Right forelimb (tissue), 1 donor: ENCODE results near the gene ZBTB32.
"Not testable (repeated sequence)": the region's sequence is repeated elsewhere in the genome, so short reads cannot be mapped to it uniquely, and the experiment has no call there.

ENCODE experiments used
- DNase-seq: peaks from one replicate; pipeline ENCODE4 v3.0.0-alpha.2; 2018

ZBTB32 gene

DNA sequence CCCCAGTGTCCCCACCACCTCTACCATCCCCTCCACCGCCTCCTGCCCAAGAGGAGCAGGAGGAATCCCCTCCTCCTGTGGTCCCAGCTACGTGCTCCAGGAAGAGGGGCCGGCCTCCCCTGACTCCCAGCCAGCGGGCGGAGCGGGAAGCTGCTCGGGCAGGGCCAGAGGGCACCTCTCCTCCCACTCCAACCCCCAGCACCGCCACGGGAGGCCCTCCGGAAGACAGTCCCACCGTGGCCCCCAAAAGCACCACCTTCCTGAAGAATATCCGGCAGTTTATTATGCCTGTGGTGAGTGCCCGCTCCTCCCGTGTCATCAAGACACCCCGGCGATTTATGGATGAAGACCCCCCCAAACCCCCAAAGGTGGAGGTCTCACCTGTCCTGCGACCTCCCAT is 16.3 kb downstream of the ZBTB32 start:
- DNase-seq, result no peak

DNA sequence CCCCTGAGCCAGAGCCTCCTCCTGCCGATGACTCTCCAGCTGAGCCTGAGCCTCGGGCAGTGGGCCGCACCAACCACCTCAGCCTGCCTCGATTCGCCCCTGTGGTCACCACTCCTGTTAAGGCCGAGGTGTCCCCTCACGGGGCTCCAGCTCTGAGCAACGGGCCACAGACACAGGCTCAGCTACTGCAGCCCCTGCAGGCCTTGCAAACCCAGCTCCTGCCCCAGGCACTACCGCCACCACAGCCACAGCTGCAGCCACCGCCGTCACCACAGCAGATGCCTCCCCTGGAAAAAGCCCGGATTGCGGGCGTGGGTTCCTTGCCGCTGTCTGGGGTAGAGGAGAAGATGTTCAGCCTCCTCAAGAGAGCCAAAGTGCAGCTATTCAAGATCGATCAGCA is 17.0 kb downstream of the ZBTB32 start:
- DNase-seq, result no peak

DNA sequence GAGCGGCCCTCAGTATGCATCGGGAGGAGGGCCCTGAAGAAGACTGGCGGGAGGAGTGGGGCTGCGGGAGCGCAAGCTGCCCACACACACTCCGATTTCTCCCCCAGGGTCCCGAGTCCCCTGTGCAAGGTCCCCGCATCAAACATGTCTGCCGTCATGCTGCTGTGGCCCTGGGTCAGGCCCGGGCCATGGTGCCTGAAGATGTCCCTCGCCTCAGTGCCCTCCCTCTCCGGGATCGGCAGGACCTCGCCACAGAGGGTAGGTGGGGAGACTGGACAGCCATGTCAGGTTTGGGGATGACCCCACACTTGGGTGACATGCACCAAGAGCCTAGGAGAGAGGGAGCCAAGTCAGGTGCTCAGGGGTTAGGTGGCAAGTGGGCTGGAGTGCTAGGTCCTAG is 18.1 kb downstream of the ZBTB32 start:
- no peak for DNase-seq

DNA sequence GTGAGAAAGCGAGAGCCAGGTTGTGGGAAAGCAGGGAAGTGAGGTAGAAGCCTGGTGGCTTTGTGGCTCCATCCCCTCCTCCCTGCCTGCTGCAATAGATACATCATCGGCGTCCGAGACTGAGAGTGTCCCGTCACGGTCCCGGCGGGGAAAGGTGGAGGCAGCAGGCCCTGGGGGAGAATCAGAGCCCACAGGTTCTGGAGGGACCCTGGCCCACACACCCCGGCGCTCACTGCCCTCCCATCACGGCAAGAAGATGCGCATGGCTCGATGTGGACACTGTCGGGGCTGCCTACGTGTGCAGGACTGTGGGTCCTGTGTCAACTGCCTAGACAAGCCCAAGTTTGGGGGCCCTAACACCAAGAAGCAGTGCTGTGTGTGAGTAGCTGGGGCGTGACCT is 18.5 kb downstream of the ZBTB32 start:
- DNase-seq, result no peak

DNA sequence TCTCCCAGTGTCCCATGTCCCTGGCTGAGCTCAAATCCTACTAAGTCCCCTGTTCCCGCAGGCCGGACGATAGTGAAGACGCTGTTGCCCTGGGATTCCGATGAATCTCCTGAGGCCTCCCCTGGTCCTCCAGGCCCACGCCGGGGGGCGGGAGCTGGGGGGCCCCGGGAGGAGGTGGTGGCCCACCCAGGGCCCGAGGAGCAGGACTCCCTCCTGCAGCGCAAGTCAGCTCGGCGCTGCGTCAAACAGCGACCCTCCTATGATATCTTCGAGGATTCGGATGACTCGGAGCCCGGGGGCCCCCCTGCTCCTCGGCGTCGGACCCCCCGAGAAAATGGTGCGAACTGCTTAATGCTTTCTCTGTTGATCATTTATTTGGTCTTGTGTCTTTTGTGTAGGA is 19.3 kb downstream of the ZBTB32 start:
- no peak for DNase-seq

DNA sequence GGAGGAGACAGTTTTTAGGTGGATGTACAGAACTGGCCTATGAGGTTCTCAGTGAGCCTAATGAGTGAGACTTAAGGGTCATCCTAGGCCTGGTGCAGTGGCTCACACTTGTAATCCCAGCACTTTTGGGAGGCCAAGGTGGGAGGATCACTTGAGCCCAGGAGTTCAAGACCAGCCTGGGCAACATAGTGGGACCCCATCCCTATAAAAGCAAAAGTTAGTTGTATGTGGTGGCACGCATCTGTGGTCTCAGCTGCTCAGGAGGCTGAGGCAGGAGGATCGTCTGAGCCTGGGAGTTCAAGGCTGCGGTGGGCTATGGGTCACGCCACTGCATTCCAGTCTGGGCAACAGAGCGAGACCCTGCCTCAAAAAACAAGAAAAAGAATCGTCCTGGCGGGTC is 19.8 kb downstream of the ZBTB32 start:
- DNase-seq, result not testable (repeated sequence)

DNA sequence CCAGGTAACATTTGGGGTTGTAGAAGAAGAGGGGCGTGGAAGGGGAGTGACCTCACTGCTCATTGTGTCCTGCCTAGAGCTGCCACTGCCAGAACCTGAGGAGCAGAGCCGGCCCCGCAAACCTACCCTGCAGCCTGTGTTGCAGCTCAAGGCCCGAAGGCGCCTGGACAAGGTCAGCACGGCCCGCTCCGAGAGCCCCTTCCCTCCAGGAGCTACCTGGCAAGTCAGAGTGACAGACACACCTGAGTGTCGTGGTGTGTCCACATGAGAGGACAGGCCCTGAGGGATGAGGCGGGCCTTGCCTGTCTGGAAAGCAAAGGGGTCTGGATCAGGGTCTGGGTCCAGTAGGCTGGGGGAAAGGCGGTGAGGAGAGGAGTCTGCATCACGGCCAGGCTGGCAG is 20.2 kb downstream of the ZBTB32 start:
- no peak for DNase-seq

DNA sequence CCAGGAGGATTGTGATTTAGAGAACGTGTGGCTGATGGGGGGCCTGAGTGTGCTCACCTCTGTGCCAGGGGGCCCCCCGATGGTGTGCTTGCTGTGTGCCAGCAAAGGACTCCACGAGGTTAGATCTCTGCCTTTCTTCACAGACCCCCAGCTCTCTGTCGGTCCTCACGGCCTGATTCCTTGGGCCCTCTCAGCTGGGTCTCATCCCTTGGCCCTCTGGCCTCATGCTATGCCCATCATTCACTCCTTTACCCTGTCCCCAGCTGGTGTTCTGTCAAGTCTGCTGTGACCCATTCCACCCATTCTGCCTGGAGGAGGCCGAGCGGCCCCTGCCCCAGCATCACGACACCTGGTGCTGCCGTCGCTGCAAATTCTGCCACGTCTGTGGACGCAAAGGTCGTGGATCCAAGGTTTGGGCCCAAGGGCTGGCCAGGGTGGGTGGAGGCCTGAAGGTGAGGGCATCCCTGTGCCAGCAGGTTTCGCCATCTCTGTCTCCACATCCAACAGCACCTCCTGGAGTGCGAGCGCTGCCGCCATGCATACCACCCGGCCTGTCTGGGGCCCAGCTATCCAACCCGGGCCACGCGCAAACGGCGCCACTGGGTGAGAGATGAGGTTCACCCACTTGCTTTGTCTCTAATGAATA is 21.0 kb downstream of the ZBTB32 start:
- no peak for DNase-seq

DNA sequence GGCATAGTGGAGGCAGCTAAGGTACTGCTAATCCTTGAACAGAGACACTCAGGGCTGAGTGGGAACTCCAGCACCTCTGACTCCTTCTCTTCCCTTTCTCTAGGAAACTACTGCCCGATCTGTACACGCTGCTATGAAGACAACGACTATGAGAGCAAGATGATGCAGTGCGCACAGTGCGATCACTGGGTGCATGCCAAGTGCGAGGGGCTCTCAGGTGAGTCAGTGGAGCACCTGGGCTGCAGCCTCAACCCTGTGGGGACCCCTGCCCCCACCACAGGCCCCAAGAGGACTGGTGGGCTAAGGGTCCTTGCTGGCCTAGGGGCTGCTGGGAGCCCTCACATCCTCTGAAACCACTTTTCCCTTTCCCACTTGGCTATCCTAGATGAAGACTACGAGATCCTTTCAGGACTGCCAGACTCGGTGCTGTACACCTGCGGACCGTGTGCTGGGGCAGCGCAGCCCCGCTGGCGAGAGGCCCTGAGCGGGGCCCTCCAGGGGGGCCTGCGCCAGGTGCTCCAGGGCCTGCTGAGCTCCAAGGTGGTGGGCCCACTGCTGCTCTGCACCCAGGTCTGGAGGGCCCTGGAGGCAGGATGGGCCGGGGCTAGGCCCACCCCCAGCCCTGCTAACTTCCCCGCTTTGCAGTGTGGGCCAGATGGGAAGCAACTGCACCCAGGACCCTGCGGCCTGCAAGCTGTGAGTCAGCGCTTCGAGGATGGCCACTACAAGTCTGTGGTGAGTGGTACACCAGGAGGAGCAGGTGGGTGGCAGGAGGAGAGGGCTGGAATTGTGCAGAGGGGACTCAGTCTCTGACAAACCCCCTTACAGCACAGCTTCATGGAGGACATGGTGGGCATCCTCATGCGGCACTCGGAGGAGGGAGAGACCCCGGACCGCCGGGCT is 22.9 kb downstream of the ZBTB32 start:
- DNase-seq, result no peak

DNA sequence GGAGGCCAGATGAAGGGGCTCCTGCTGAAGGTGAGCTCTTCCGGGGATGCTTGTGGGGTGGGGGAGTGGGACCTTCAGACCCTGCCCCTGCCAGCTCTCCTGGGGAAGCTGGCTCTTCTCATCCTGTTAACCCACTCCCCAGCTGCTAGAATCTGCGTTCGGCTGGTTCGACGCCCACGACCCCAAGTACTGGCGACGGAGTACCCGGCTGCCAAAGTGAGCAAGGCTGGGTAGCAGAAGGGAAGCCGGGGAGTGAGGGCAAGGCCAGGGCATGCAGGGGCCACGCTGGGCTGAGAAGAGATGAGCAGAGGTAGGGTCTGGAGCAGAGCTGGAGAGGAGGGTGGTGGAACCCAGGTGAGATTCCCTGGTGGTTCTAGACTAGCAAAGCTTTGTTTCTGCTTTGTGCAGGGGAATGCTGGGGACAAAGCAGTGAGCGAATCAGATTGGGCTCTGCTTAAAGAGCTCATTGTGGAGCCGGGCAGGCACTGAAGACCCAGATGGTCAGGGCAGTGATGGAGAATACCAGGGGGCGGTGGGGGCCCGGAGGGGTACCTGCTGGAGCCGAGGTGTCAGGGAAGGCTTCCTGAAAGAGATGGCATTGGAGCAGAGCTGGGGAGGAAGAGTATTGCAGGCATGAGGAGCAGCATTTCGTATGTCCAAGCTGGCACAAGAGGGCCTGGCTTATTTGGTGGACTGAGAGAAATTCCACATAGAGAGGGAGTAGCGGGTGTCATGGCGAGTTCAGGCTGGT is 23.8 kb downstream of the ZBTB32 start:
- no peak for DNase-seq

DNA sequence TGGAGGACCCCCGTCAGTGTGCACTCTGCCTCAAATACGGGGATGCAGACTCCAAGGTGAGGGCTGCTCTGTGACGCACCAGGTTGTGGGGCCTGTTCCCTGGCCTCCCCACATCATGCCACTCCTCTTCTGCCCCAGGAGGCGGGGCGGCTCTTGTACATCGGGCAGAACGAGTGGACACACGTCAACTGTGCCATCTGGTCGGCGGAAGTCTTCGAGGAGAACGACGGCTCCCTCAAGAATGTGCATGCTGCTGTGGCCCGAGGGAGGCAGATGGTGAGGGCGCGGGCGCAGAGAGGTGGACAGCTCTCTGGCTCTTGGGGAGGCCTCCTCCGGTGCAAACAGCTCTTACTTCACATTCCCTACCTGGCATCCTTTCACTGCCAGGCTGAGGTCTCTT is 24.7 kb downstream of the ZBTB32 start:
- no peak for DNase-seq

DNA sequence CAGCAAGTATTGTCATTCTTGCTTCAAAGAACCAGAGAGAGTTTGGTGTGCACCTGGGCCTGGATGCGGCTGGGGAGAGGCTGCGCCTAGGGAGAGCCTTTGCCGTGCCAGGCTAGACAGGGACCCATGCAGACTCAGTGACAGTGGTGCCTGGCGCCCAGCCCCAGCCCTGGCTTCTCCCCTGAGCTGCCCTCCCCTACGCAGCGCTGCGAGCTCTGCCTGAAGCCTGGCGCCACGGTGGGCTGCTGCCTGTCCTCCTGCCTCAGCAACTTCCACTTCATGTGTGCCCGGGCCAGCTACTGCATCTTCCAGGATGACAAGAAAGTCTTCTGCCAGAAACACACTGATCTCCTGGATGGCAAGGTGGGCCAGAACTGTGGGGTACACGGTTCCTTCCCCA is 25.4 kb downstream of the ZBTB32 start:
- no peak for DNase-seq

DNA sequence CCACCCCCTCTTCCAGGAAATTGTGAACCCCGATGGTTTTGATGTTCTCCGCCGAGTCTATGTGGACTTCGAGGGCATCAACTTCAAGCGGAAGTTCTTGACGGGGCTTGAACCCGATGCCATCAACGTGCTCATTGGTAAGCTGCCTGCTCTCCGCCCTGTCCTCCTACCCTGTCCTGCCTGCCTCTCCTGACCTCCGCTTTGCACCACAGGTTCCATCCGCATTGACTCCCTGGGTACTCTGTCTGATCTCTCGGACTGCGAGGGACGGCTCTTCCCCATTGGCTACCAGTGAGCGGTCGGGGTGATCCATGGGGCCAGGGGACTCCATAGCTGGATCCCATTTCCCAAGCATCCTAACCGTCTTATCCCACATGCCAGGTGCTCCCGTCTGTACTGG is 26.0 kb downstream of the ZBTB32 start:
- no peak for DNase-seq

DNA sequence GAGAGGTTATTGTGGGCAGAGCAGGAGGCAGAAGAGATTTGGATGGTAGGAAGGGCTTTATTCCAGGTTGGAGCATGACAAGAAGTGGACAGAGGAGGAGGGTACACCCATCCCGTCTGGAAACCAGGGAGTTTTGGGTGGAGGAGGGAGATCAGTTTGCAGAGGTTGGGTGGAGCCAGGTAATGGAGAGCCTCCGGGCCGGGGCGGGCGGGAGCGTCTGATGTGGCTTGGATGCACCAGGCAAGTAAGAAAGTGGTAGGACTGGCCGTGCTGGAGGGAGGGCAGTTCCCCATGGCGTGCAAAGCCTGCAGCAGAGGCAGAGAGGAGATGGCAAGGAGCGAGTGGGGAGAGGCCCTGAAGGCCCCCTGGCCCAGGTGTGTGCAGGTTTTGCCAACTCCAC is 27.0 kb downstream of the ZBTB32 start:
- DNase-seq, result no peak

DNA sequence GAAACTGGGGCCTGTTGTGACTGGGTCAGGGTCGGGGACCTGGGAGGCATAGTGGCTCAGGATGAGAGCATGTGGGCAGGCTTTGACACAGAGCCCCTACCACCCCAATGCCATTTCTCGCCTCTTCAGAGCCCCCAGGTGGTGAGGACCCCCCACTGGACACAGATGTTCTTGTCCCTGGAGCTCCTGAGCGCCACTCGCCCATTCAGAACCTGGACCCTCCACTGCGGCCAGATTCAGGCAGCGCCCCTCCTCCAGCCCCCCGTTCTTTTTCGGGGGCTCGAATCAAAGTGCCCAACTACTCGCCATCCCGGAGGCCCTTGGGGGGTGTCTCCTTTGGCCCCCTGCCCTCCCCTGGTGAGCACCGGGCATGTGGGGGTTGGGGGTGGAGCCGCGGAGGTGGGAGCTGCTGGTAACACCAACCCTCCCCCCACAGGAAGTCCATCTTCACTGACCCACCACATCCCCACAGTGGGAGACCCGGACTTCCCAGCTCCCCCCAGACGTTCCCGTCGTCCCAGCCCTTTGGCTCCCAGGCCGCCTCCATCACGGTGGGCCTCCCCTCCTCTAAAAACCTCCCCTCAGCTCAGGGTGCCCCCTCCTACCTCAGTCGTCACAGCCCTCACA is 27.5 kb downstream of the ZBTB32 start:
- DNase-seq, result no peak

DNA sequence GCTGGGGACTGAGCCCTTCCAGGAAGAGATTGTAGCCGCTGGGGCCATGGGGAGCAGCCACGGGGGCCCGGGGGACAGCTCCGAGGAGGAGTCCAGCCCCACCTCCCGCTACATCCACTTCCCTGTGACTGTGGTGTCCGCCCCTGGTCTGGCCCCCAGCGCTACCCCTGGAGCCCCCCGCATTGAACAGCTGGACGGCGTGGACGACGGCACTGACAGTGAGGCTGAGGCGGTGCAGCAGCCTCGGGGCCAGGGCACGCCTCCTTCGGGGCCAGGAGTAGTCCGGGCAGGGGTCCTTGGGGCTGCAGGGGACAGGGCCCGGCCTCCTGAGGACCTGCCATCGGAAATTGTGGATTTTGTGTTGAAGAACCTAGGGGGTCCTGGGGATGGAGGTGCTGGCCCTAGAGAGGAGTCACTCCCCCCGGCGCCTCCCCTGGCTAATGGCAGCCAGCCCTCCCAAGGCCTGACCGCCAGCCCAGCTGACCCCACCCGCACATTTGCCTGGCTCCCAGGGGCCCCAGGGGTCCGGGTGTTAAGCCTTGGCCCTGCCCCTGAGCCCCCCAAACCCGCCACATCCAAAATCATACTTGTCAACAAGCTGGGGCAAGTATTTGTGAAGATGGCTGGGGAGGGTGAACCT is 28.3 kb downstream of the ZBTB32 start:
- no peak for DNase-seq

DNA sequence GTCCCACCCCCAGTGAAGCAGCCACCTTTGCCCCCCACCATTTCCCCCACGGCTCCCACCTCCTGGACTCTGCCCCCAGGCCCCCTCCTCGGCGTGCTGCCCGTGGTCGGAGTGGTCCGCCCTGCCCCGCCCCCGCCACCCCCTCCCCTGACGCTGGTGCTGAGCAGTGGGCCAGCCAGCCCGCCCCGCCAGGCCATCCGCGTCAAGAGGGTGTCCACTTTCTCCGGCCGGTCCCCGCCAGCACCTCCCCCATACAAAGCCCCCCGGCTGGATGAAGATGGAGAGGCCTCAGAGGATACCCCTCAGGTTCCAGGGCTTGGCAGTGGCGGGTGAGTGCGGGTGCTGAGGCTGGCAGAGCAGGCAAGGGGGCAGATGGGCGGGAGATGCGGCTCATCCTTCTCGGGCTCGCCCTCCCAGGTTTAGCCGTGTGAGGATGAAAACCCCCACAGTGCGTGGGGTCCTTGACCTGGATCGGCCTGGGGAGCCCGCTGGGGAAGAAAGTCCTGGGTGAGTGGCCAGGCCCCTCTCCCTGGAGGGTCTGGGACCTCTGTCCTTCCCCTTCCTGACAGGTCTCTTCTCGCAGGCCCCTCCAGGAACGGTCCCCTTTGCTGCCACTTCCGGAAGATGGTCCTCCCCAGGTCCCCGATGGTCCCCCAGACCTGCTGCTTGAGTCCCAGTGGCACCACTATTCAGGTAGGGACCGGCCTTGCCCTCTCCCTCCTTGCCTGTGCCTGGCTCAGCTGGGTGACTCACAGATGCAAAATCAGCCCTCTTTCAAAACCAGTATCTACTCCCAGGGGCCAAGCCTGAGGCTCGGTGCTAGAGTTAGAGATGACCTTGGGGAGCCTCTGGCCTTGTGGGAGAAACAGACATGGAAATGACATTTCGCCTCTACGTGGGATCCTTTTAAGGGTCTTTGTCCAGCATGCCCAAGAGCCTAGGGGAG is 29.1 kb downstream of the ZBTB32 start:
- DNase-seq, result no peak

DNA sequence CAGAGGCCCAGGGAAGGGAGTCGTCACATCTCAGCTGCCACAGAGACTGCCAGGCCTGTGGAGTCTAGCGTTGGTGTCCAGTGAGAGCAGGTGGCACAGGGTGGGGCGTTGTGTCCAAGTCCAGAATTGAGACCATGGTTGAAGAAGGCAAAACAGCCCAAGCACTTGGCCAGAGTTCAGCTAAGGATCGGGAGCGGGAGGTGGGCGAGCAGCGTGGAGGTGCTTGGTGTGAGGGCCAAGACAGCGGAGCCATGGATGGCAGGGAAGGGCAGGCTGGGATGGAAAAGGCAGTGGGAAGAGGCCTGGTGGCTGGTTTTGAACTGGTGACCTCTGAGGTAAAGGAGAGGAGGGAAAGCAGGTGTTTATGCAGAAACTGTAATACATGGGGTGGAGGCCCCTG is 29.9 kb downstream of the ZBTB32 start:
- DNase-seq, result no peak

DNA sequence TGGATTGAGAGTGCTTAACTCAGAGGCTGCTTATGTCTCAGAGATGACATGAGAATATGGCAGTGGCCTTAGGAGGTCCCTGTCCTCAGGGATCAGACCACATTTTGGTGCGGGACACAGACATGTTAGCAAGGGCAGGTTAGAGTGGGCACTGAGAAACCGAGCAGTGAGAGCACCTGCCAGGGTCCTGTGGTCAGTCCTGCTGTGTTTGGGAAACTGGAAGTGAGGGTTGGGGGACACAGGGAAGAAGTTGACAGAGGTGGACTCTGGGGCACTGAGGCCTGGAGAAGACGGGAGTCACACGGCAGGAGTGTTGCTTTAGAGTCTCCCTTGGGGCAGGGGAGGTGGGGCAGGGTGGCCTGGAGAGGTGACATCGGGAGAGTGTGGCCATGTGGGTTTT is 30.5 kb downstream of the ZBTB32 start:
- no peak for DNase-seq

DNA sequence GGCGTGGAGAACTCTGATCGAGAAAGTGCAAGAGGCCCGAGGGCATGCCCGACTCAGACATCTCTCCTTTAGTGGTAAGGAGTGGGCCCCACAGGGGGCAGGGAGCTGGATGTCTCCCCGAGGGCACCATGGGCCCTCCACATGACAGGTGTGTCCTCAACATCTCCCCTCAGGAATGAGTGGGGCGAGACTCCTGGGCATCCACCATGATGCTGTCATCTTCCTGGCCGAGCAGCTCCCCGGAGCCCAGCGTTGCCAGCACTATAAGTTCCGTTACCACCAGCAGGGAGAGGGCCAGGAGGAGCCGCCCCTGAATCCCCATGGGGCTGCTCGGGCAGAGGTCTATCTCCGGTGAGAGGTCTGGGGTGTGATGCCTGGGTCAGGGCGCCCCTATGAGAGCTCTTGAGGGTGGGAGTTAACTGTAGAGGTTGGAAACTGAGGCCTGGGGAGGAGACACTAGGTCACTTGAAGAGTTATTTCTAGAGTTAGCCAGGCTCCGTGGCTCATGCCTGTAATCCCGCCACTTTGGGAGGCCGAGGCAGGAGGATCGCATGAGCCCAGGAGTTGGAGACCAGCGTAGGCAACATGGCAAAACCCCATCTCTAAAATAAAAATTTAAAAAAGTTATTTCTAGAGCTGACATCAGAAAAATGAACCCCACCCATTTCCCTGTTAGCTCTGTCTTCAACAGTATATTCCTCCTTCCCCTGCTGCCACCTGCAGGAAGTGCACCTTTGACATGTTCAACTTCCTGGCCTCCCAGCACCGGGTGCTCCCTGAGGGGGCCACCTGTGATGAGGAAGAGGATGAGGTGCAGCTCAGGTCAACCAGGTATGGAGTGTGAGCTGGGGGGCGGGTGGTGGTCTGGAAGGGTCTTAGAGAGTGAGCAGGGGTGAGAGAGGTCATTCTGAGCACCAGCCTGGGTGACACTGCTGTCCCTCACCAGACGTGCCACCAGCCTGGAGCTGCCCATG is 32.8 kb downstream of the ZBTB32 start:
- no peak for DNase-seq
